Loucy (cell line): Measurements from ENCODE around the gene EFCAB8.

ENCODE experiments used
- CTCF ChIP-seq: fragments of 200-600 bp; sonication (generic); conservative IDR thresholded peaks from 2 replicates; pipeline ENCODE4 v1.5.1; 2014; ENCODE audit warnings: mild to moderate bottlenecking, antibody characterized with exemption, low read length
- EZH2phosphoT487 ChIP-seq: fragments of 200-600 bp; IDR thresholded peaks from 2 replicates; pipeline ENCODE4 v1.6.1; 2018; ENCODE audit warnings: antibody characterized with exemption, mild to moderate bottlenecking, moderate library complexity, borderline replicate concordance

- peak; percentile 80 for TF ChIP-seq CTCF
- TF ChIP-seq EZH2phosphoT487 = no peak
Observed at GRCh38 chr20:32945710-32946221, 87.0 kb downstream of the EFCAB8 start.
